Testis (tissue), 2 donors: ENCODE data around the gene SAMD4B.

ENCODE experiments used
- CTCF ChIP-seq, 3 experiments: fragments of 450-650 bp in 2 of 3; fragments of 200-600 bp in 1 of 3; sonication (generic) in 1 of 3; IDR thresholded peaks; one replicate each; pipeline ENCODE4 v1.5.1; 2016 to 2019; ENCODE audit warnings: antibody characterized with exemption in 3 of 3, mild to moderate bottlenecking in 2 of 3, moderate library complexity in 1 of 3
- POLR2A ChIP-seq: fragments of 450-650 bp; IDR thresholded peaks from one replicate; pipeline ENCODE4 v1.6.1; 2017; ENCODE audit warnings: antibody characterized with exemption, mild to moderate bottlenecking, moderate library complexity

GRCh38 chr19:39304701-39305571 is 37.3 kb upstream of the SAMD4B start:
- TF ChIP-seq POLR2A (no peak), CTCF (IDR thresholded peaks at IDR 0.05) (no peak)
